Neuronal stem cell (in vitro differentiated cells): ENCODE results near the gene CFAP77.
A peak's percentile ranks its signal among the peaks of the same experiment; 100 is the strongest.

Experiments
- DNase-seq: peaks from one replicate; pipeline ENCODE4 v3.0.0-alpha.2; 2013; ENCODE audit warnings: low spot score
- H2AFZ ChIP-seq: one replicate; pipeline ENCODE4 v1.6.1; 2013; ENCODE audit warnings: mild to moderate bottlenecking, low read length, inconsistent platforms
- H2AK5ac ChIP-seq: 2 replicates; pipeline ENCODE4 v1.6.1; 2013; ENCODE audit warnings: low read depth, mild to moderate bottlenecking, inconsistent platforms, low read length, moderate library complexity, mixed read lengths
- H2BK120ac ChIP-seq: 2 replicates; pipeline ENCODE4 v1.6.1; 2013; ENCODE audit warnings: low read depth, mild to moderate bottlenecking, inconsistent platforms, low read length, moderate library complexity, mixed read lengths
- H2BK12ac ChIP-seq: one replicate; pipeline ENCODE4 v1.6.1; 2013; ENCODE audit warnings: low read length, inconsistent platforms
- H2BK15ac ChIP-seq: 2 replicates; pipeline ENCODE4 v1.6.1; 2013; ENCODE audit warnings: mild to moderate bottlenecking, low read length, inconsistent platforms, mixed read lengths
- H2BK5ac ChIP-seq: one replicate; pipeline ENCODE4 v1.6.1; 2013; ENCODE audit warnings: inconsistent platforms, mild to moderate bottlenecking, low read length, moderate library complexity
- H3K14ac ChIP-seq: one replicate; pipeline ENCODE4 v1.6.1; 2013; ENCODE audit warnings: low read length, inconsistent platforms
- H3K18ac ChIP-seq: 2 replicates; pipeline ENCODE4 v1.6.1; 2013; ENCODE audit warnings: low read length, inconsistent platforms
- H3K23ac ChIP-seq: 2 replicates; pipeline ENCODE4 v1.6.1; 2013; ENCODE audit warnings: low read depth, mild to moderate bottlenecking, mixed read lengths, low read length, inconsistent platforms; ENCODE audit not compliant: poor library complexity
- H3K27ac ChIP-seq: replicated peaks from 3 replicates; pipeline ENCODE4 v1.5.1; 2013; ENCODE audit warnings: low read length, inconsistent platforms
- H3K27me3 ChIP-seq, 3 experiments: 2 replicates each; pipeline ENCODE4 v1.6.1; 2013; ENCODE audit warnings: low read length in 3 of 3, mild to moderate bottlenecking in 2 of 3, inconsistent platforms in 1 of 3, low read depth in 1 of 3, mixed read lengths in 1 of 3, moderate library complexity in 1 of 3; ENCODE audit not compliant: control insufficient read depth in 3 of 3, insufficient read depth in 3 of 3
- H3K36me3 ChIP-seq, 2 donors: replicated peaks in 1 of 2; 2 replicates each; pipeline ENCODE4 v1.6.1; 2013; ENCODE audit warnings: low read length in 2 of 2; ENCODE audit not compliant: control insufficient read depth in 2 of 2, insufficient read depth in 2 of 2
- H3K4ac ChIP-seq: 2 replicates; pipeline ENCODE4 v1.6.1; 2013; ENCODE audit warnings: inconsistent platforms, mild to moderate bottlenecking, low read length, moderate library complexity
- H3K4me1 ChIP-seq, 2 donors: 1 replicate in 1 of 2; 2 replicates in 1 of 2; pipeline ENCODE4 v1.6.1; 2013; ENCODE audit warnings: low read length in 2 of 2, low read depth in 1 of 2; ENCODE audit not compliant: control insufficient read depth in 2 of 2, insufficient read depth in 1 of 2
- H3K4me2 ChIP-seq: one replicate; pipeline ENCODE4 v1.6.1; 2013; ENCODE audit warnings: mild to moderate bottlenecking, low read length, inconsistent platforms; ENCODE audit not compliant: insufficient read depth, poor library complexity, severe bottlenecking
- H3K4me3 ChIP-seq, 2 donors: 2 replicates each; pipeline ENCODE4 v1.5.1; 2013; ENCODE audit warnings: low read length in 2 of 2, mild to moderate bottlenecking in 2 of 2, inconsistent platforms in 1 of 2, moderate library complexity in 1 of 2
- H3K79me1 ChIP-seq: one replicate; pipeline ENCODE4 v1.6.1; 2013; ENCODE audit warnings: low read depth, mild to moderate bottlenecking, inconsistent platforms, low read length, moderate library complexity
- H3K9ac ChIP-seq: one replicate; pipeline ENCODE4 v1.6.1; 2013; ENCODE audit warnings: mild to moderate bottlenecking, low read depth, low read length, inconsistent platforms; ENCODE audit not compliant: poor library complexity
- H3K9me3 ChIP-seq, 2 donors: replicated peaks in 1 of 2; 2 replicates each; pipeline versions ENCODE3 to v1.6.1; 2013; ENCODE audit warnings: low read length in 2 of 2, mild to moderate bottlenecking in 2 of 2, inconsistent platforms in 1 of 2, low read depth in 1 of 2, mixed read lengths in 1 of 2, moderate library complexity in 1 of 2; ENCODE audit not compliant: control insufficient read depth in 2 of 2, insufficient read depth in 1 of 2
- H4K8ac ChIP-seq: one replicate; pipeline ENCODE4 v1.6.1; 2013; ENCODE audit warnings: low read depth, mild to moderate bottlenecking, inconsistent platforms, low read length, moderate library complexity
- H4K91ac ChIP-seq: one replicate; pipeline ENCODE4 v1.6.1; 2013; ENCODE audit warnings: low read length, low read depth, mild to moderate bottlenecking, inconsistent platforms; ENCODE audit not compliant: poor library complexity
- WGBS, 2 donors: extraction: QIAGEN DNeasy Blood & Tissue Kit; methylation state at CpG; one replicate each; pipeline ENCODE4 v1.1.7; 2013; ENCODE audit warnings: missing lambda C conversion rate in 2 of 2, mixed read lengths in 1 of 2; ENCODE audit not compliant: insufficient read length in 2 of 2, insufficient replicate concordance in 1 of 2; ENCODE audit errors: extremely low coverage in 2 of 2; 5-methylcytosine and 5-hydroxymethylcytosine counted together

CFAP77 gene

DNA sequence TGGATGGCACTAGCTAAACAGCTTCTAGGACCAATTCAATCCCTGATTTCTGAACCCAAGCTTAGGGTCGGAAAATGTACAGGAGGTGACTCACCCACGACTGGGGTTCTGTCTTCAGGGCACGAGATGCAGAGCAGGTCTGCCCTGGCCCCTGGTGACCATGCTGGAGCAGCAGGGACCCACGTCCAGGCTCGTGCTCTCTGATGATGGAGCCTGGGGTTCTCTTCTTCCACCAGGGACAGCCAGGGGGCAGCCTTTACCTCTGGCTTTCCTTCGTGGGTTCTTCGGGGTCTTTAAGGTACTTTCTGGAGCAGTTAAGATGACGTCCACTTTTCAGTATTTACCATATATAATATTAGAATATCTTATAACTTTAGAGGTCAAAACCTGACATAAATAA lies 2.1 kb downstream of the CFAP77 start:
- peaks cover 6 to 76% (median 22%) of the 10 kb centered on the region in 3 experiments for H3K27me3 ChIP-seq
- no peak for DNase-seq
- no CpG with 5 or more reads among the region's 8 CpGs for WGBS, 2 donors
- no peak overlapping the region for H3K4me3 ChIP-seq
- no peak overlapping the region for H4K91ac ChIP-seq
- no peak overlapping the region for H3K4ac ChIP-seq
- no peak overlapping the region for H4K8ac ChIP-seq
- no peaks in the 10 kb centered on the region for H3K36me3 ChIP-seq
- no peak overlapping the region for H3K23ac ChIP-seq
- H3K27ac ChIP-seq = no peak overlapping the region
- no peak overlapping the region for H3K4me2 ChIP-seq
- no peak overlapping the region for H2AFZ ChIP-seq
- H3K79me1 ChIP-seq = no peaks in the 10 kb centered on the region
- peak overlapping the region; percentile 52 for H3K18ac ChIP-seq
- H2BK12ac ChIP-seq = no peak overlapping the region
- H3K9me3 ChIP-seq = peaks cover 0 to 2% of the 10 kb centered on the region in 2 donors
- no peak overlapping the region for H2BK15ac ChIP-seq
- H2BK120ac ChIP-seq = no peak overlapping the region
- H2AK5ac ChIP-seq = no peak overlapping the region
- H3K9ac ChIP-seq = no peak overlapping the region
- H3K14ac ChIP-seq = no peak overlapping the region
- peaks cover 6 to 8% of the 10 kb centered on the region in 2 donors for H3K4me1 ChIP-seq
- H2BK5ac ChIP-seq = no peak overlapping the region

DNA sequence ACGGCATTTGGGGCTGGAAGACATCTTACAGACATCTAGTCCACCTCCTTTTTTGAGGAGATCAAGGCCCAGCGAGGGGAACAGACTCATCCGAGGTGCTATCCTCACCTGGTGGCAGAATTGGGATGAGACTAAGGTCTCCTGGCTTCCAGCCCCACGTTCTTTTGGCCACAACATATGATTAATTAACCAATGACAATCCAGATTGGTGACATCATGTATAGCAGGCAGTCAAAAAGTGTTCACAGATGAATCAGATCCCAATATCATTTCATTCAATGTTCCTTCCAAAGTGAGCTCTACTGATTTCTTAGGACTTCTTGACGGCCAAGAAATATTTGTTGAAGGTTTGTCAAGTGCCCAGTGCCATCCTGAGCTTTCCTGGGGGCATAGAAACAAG lies 3.9 kb downstream of the CFAP77 start:
- WGBS, 2 donors = no CpG with 5 or more reads among the region's 5 CpGs
- Histone ChIP-seq H4K8ac (no peak overlapping the region), H3K9me3 (peaks cover 0 to 2% of the 10 kb centered on the region in 2 donors), H2BK15ac (no peak overlapping the region), H3K27me3 (peaks cover 6 to 81% (median 22%) of the 10 kb centered on the region in 3 experiments), H3K4ac (no peak overlapping the region), H2BK5ac (no peak overlapping the region), H3K27ac (no peak overlapping the region), H2BK12ac (no peak overlapping the region), H4K91ac (no peak overlapping the region), H3K4me1 (peaks cover 13 to 14% of the 10 kb centered on the region in 2 donors), H2AFZ (no peak overlapping the region), H3K4me3 (no peak overlapping the region), H3K79me1 (no peaks in the 10 kb centered on the region), H3K36me3 (no peaks in the 10 kb centered on the region), H3K18ac (no peak overlapping the region), H3K23ac (no peak overlapping the region), H3K4me2 (no peak overlapping the region), H2BK120ac (no peak overlapping the region), H3K14ac (no peak overlapping the region), H3K9ac (no peak overlapping the region), H2AK5ac (no peak overlapping the region)
- DNase-seq = no peak

DNA sequence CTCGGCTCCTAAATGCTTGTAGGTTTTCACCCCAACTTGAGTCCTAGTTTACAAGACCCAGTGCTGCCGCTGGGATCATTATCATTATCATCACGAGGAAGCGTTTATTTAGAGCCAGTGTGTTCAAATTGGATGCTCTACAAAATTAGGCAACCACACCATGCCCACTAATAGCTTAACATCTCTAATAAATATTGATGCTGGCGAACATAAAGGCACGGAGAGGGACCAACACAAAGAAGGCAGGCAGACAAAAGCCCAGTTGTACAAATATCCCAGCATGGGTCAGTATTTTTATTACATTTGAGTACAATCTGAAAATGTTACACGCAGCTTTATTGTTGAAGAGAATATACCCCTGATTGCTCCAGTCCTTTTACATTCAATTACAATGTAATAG lies 4.7 kb downstream of the CFAP77 start:
- Histone ChIP-seq H4K8ac (no peak overlapping the region), H2AFZ (no peak overlapping the region), H2BK5ac (no peak overlapping the region), H3K4me3 (no peak overlapping the region), H3K27me3 (peaks cover 6 to 78% (median 16%) of the 10 kb centered on the region in 3 experiments), H2BK120ac (no peak overlapping the region), H3K18ac (no peak overlapping the region), H2BK12ac (no peak overlapping the region), H3K14ac (no peak overlapping the region), H3K79me1 (no peaks in the 10 kb centered on the region), H3K4ac (no peak overlapping the region), H3K27ac (no peak overlapping the region), H2AK5ac (no peak overlapping the region), H2BK15ac (no peak overlapping the region), H3K9ac (no peak overlapping the region), H3K4me2 (no peak overlapping the region), H3K9me3 (peaks cover 0 to 2% of the 10 kb centered on the region in 2 donors), H3K4me1 (peaks cover 14 to 16% of the 10 kb centered on the region in 2 donors), H4K91ac (no peak overlapping the region), H3K23ac (no peak overlapping the region), H3K36me3 (no peaks in the 10 kb centered on the region)
- no CpG with 5 or more reads among the region's 7 CpGs for WGBS, 2 donors
- DNase-seq = no peak

DNA sequence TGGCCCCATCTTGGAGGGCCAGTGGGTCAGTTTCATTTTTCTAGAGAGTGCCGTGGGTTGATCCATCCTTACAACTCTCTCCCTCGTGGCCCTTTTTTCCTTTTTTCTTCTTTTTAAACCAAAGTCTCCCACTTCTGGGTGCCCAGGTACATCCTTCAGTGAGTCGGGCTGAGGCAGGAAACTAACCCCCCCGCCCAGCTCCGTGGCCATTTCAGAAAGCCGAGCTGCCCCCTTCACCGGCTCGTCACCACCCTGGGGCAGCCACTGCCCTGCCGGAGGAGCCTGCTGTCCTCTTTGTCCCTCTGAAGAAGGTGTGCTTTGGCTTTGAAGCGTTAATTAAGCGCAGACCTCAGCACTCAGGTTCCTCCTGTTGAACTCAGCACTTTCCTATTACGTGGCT lies 5.2 kb downstream of the CFAP77 start:
- Histone ChIP-seq H3K9me3 (peaks cover 0 to 2% of the 10 kb centered on the region in 2 donors), H3K23ac (no peak overlapping the region), H4K8ac (no peak overlapping the region), H3K4me1 (peaks cover 14 to 16% of the 10 kb centered on the region in 2 donors), H3K36me3 (no peaks in the 10 kb centered on the region), H2BK5ac (no peak overlapping the region), H3K27me3 (peaks cover 6 to 76% (median 14%) of the 10 kb centered on the region in 3 experiments), H3K4me3 (no peak overlapping the region), H3K14ac (no peak overlapping the region), H2BK15ac (no peak overlapping the region), H2BK120ac (no peak overlapping the region), H3K4me2 (no peak overlapping the region), H2AK5ac (no peak overlapping the region), H3K4ac (no peak overlapping the region), H4K91ac (no peak overlapping the region), H3K18ac (no peak overlapping the region), H3K9ac (no peak overlapping the region), H3K27ac (no peak overlapping the region), H2BK12ac (no peak overlapping the region), H3K79me1 (no peaks in the 10 kb centered on the region), H2AFZ (no peak overlapping the region)
- WGBS, 2 donors = no CpG with 5 or more reads among the region's 12 CpGs
- no peak for DNase-seq
